GM12878 (cell line): ENCODE measurements around the gene YTHDF2.

Experiments
- CHD1 ChIP-seq: IDR thresholded peaks from 2 replicates; pipeline ENCODE4 v1.6.1; 2012; ENCODE audit warnings: low read depth, low read length, improper control_type of control experiment
- EGR1 ChIP-seq, 2 experiments: IDR thresholded peaks; 1 replicate in 1 of 2; 2 replicates in 1 of 2; pipeline ENCODE4 v1.6.1; 2011 to 2012; ENCODE audit warnings: low read depth in 2 of 2, low read length in 2 of 2, borderline replicate concordance in 1 of 2, mild to moderate bottlenecking in 1 of 2, moderate library complexity in 1 of 2
- ESRRA ChIP-seq: IDR thresholded peaks from 2 replicates; pipeline ENCODE4 v1.6.1; 2012; ENCODE audit warnings: mild to moderate bottlenecking, low read length, improper control_type of control experiment
- MYC ChIP-seq: IDR thresholded peaks from 2 replicates; pipeline ENCODE4 v1.6.1; 2011; ENCODE audit warnings: mild to moderate bottlenecking, low read length, moderate library complexity, inconsistent platforms; ENCODE audit not compliant: insufficient read depth, insufficient replicate concordance, insufficient read length, severe bottlenecking
- POLR2AphosphoS5 ChIP-seq: IDR thresholded peaks from 2 replicates; pipeline ENCODE4 v1.6.1; 2011; ENCODE audit warnings: mild to moderate bottlenecking, low read length, inconsistent platforms
- SIX5 ChIP-seq: IDR thresholded peaks from 2 replicates; pipeline ENCODE4 v1.6.1; 2011; ENCODE audit warnings: mild to moderate bottlenecking, low read depth, low read length, moderate library complexity; ENCODE audit not compliant: severe bottlenecking
- YY1 ChIP-seq: IDR thresholded peaks from 2 replicates; pipeline ENCODE4 v1.6.1; 2011; ENCODE audit warnings: low read depth, mild to moderate bottlenecking, low read length

- TF ChIP-seq CHD1 (no peak), YY1 (no peak), SIX5 (no peak), MYC (no peak), POLR2AphosphoS5 (no peak), EGR1 (IDR thresholded peaks at IDR 0.05; ENCODE audit: borderline replicate concordance in 1 of 2, low read depth in 2 of 2, low read length in 2 of 2) (no peak), ESRRA (no peak)
These were observed 18.0 kb upstream of the YTHDF2 start for GRCh38 chr1:28718586-28719331.
